K562 (cell line): ENCODE results near the gene UBN2. TPM values are rescaled to one million over a fixed set of nuclear protein-coding genes. Genes with fewer than 3 reads are reported as not detected.

ENCODE experiments used
- ATF1 ChIP-seq, 2 experiments: fragments of 450-650 bp in 1 of 2; IDR thresholded peaks; 2 replicates each; pipeline ENCODE4 v1.6.1; 2016; ENCODE audit warnings: missing compliant biosample characterization in 1 of 2, missing genetic modification characterization in 1 of 2
- BHLHE40 ChIP-seq: IDR thresholded peaks from 2 replicates; pipeline ENCODE4 v1.6.1; 2011; ENCODE audit warnings: low read length, improper control_type of control experiment
- COPS2 ChIP-seq: fragments of 450-650 bp; conservative IDR thresholded peaks from 2 replicates; pipeline ENCODE4 v1.6.1; 2016; ENCODE audit warnings: mild to moderate bottlenecking, moderate library complexity
- DIDO1 ChIP-seq: fragments of 450-650 bp; IDR thresholded peaks from 2 replicates; pipeline ENCODE4 v1.6.1; 2016; ENCODE audit warnings: low read depth, missing biosample characterization, missing genetic modification characterization
- NFATC3 ChIP-seq: fragments of 450-650 bp; IDR thresholded peaks from 2 replicates; pipeline ENCODE4 v1.6.1; 2017; ENCODE audit warnings: mild to moderate bottlenecking
- NONO ChIP-seq, 2 experiments: fragments of 200-400 bp in 1 of 2; fragments of 450-650 bp in 1 of 2; formaldehyde crosslinking in 1 of 2; IDR thresholded peaks; 2 replicates each; pipeline ENCODE4 v1.6.1; 2017; ENCODE audit warnings: low read depth in 2 of 2, mild to moderate bottlenecking in 2 of 2, moderate library complexity in 2 of 2, low read length in 1 of 2
- NR1H2 ChIP-seq: sonication (generic); formaldehyde crosslinking; IDR thresholded peaks from 2 replicates; pipeline ENCODE4 v1.4.0; 2020; ENCODE audit warnings: mild to moderate bottlenecking, missing genetic modification reagents
- POLR2G ChIP-seq: fragments of 200-400 bp; formaldehyde crosslinking; IDR thresholded peaks from 2 replicates; pipeline ENCODE4 v1.6.1; 2017; ENCODE audit warnings: low read depth, mild to moderate bottlenecking, antibody characterized with exemption, low read length, moderate library complexity
- SNIP1 ChIP-seq: fragments of 450-650 bp; IDR thresholded peaks from 2 replicates; pipeline ENCODE4 v1.7.1; 2017; ENCODE audit warnings: low read depth, mild to moderate bottlenecking
- ZBTB8A ChIP-seq: fragments of 450-650 bp; IDR thresholded peaks from 2 replicates; pipeline ENCODE4 v1.6.1; 2018; ENCODE audit warnings: mild to moderate bottlenecking, moderate library complexity; ENCODE audit not compliant: partially characterized antibody
- ZNF584 ChIP-seq: fragments of 200-800 bp; sonication (Bioruptor generic); IDR thresholded peaks from 2 replicates; pipeline ENCODE4 v1.6.1; 2016; ENCODE audit warnings: low read depth, mild to moderate bottlenecking, missing genetic modification characterization, missing compliant biosample characterization
- ZNF764 ChIP-seq: fragments of 250-450 bp; sonication (Bioruptor Pico); IDR thresholded peaks from 2 replicates; pipeline ENCODE4 v1.4.0; 2020; ENCODE audit warnings: low read depth, mild to moderate bottlenecking, moderate library complexity
- polyA plus RNA-seq, 8 experiments: library from polyadenylated mRNA; depleted of rRNA in 4 of 8; stranded (reverse) in 5 of 8; unstranded in 3 of 8; fragments of >200 nt; fragmentation: Nextera tagmentation in 2 of 8; fragmentation: Illumina TruSeq in 1 of 8; extraction: Ambion mirVana in 2 of 8; extraction: Trizol in 1 of 8; gene quantifications; 2 replicates each; pipeline versions ENCODE4 v1.2.1 to v1.2.3, GENCODE V29; 2011 to 2014; ENCODE audit warnings: inconsistent platforms in 1 of 8, missing spikeins in 1 of 8
- total RNA-seq, 7 experiments: library from RNA; depleted of rRNA in 6 of 7; stranded (reverse); fragments of >200 nt in 6 of 7; fragmentation: Illumina TruSeq in 2 of 7; extraction: Trizol in 2 of 7; gene quantifications; 2 replicates each; pipeline versions ENCODE4 v1.2.1 to v1.2.3, GENCODE V29; 2011 to 2021; ENCODE audit warnings: low replicate concordance in 1 of 7
- TF ChIP-seq, protein P1 (sequence below): fragments of 450-650 bp; IDR thresholded peaks from 2 replicates; pipeline ENCODE4 v1.6.1; 2018; ENCODE audit not compliant: partially characterized antibody
- TF ChIP-seq, protein P2 (sequence below): fragments of 250-450 bp; sonication (Bioruptor Pico); IDR thresholded peaks from 2 replicates; pipeline ENCODE4 v1.9.0; 2021; ENCODE audit warnings: mild to moderate bottlenecking
- TF ChIP-seq, protein P3 (sequence below): fragments of 450-650 bp; IDR thresholded peaks from 2 replicates; pipeline ENCODE4 v1.6.1; 2016; ENCODE audit warnings: low read depth, mild to moderate bottlenecking, moderate library complexity
- TF ChIP-seq, protein P4 (sequence below): fragments of 250-450 bp; sonication (Bioruptor Pico); IDR thresholded peaks from 2 replicates; pipeline ENCODE4 v1.4.0; 2020; ENCODE audit warnings: borderline replicate concordance
- TF ChIP-seq, protein P5 (sequence below), 2 experiments: fragments of 450-650 bp in 1 of 2; IDR thresholded peaks; 2 replicates each; pipeline ENCODE4 v1.6.1; 2011 to 2017; ENCODE audit warnings: low read depth in 2 of 2, antibody characterized with exemption in 1 of 2, borderline replicate concordance in 1 of 2, low read length in 1 of 2, mild to moderate bottlenecking in 1 of 2, mixed read lengths in 1 of 2; ENCODE audit not compliant: control insufficient read depth in 1 of 2

The UBN2 gene
- total and polyA plus RNA-seq, 9 of the 15 experiments (the other 6 are each of a cell fraction or from before 2014, with no cell fraction given), result 1.2 to 19.5 (median 9.9) TPM

DNA sequence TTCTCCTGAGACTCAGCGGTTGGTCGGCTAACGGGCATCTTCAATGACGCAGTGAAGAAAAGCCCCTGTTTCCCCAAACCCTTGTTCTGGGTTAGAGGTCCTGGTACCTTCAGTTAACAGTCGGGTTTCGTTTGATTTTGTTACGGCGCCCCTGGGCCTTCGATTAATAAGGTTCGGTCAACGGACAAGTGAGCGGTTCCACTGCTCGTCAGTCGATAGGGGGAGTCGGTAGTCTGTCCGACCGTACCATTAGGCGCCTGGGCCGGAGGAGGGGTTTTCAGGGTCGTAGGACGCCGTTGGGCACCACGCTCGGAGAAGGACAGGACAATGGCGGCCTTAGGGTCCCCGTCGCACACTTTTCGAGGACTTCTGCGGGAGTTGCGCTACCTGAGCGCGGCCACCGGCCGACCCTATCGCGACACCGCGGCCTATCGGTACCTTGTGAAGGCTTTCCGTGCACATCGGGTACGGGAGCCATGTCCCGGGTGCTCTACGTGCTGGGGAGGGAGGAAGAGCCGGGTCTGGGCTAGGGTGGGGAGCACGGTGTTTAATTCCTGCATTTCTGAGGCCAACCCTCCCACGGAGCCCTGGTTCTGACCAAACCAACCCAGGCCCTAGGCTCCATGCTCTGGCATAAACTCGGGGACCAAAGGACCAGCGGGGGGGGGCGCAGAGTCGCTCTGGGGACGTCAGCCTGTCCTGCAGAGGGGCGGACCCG lies 110.2 kb downstream of the UBN2 start, which contains the start of gene FMC1 (continued):
- TF ChIP-seq, protein P1, sequence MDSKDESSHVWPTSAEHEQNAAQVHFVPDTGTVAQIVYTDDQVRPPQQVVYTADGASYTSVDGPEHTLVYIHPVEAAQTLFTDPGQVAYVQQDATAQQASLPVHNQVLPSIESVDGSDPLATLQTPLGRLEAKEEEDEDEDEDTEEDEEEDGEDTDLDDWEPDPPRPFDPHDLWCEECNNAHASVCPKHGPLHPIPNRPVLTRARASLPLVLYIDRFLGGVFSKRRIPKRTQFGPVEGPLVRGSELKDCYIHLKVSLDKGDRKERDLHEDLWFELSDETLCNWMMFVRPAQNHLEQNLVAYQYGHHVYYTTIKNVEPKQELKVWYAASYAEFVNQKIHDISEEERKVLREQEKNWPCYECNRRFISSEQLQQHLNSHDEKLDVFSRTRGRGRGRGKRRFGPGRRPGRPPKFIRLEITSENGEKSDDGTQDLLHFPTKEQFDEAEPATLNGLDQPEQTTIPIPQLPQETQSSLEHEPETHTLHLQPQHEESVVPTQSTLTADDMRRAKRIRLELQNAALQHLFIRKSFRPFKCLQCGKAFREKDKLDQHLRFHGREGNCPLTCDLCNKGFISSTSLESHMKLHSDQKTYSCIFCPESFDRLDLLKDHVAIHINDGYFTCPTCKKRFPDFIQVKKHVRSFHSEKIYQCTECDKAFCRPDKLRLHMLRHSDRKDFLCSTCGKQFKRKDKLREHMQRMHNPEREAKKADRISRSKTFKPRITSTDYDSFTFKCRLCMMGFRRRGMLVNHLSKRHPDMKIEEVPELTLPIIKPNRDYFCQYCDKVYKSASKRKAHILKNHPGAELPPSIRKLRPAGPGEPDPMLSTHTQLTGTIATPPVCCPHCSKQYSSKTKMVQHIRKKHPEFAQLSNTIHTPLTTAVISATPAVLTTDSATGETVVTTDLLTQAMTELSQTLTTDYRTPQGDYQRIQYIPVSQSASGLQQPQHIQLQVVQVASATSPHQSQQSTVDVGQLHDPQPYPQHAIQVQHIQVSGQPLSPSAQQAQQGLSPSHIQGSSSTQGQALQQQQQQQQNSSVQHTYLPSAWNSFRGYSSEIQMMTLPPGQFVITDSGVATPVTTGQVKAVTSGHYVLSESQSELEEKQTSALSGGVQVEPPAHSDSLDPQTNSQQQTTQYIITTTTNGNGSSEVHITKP, result peak; percentile 99
- TF ChIP-seq ZBTB8A, result no peak
- peak in 1 of 2 experiments; percentile 98; a peak in 2 of 4 replicates for TF ChIP-seq NONO (IDR thresholded peaks at IDR 0.05; ENCODE audit: low read depth in 2 of 2, low read length in 1 of 2)
- TF ChIP-seq ATF1 (CRISPR knock-in tag; IDR thresholded peaks at IDR 0.05), result peak; percentile 89
- peak; percentile 96 for TF ChIP-seq ATF1 (tag; IDR thresholded peaks at IDR 0.05)
- TF ChIP-seq, protein P2, sequence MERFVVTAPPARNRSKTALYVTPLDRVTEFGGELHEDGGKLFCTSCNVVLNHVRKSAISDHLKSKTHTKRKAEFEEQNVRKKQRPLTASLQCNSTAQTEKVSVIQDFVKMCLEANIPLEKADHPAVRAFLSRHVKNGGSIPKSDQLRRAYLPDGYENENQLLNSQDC (CRISPR knock-in tag), result peak; percentile 69
- TF ChIP-seq SNIP1, result no peak
- TF ChIP-seq ZNF764 (CRISPR knock-in tag), result peak; percentile 8; the same call in 1 of the 2 replicates
- TF ChIP-seq COPS2, result no peak
- TF ChIP-seq DIDO1 (tag), result no peak
- TF ChIP-seq ZNF584 (CRISPR knock-in tag), result no peak; the same call in 1 of the 2 replicates
- TF ChIP-seq, protein P3, sequence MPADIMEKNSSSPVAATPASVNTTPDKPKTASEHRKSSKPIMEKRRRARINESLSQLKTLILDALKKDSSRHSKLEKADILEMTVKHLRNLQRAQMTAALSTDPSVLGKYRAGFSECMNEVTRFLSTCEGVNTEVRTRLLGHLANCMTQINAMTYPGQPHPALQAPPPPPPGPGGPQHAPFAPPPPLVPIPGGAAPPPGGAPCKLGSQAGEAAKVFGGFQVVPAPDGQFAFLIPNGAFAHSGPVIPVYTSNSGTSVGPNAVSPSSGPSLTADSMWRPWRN, result no peak; the same call in 1 of the 2 replicates
- peak; percentile 93 for TF ChIP-seq POLR2G
- TF ChIP-seq NFATC3, result 0 out of 2 replicates have a peak, but pooled peaks have one; percentile 7
- TF ChIP-seq, protein P4, sequence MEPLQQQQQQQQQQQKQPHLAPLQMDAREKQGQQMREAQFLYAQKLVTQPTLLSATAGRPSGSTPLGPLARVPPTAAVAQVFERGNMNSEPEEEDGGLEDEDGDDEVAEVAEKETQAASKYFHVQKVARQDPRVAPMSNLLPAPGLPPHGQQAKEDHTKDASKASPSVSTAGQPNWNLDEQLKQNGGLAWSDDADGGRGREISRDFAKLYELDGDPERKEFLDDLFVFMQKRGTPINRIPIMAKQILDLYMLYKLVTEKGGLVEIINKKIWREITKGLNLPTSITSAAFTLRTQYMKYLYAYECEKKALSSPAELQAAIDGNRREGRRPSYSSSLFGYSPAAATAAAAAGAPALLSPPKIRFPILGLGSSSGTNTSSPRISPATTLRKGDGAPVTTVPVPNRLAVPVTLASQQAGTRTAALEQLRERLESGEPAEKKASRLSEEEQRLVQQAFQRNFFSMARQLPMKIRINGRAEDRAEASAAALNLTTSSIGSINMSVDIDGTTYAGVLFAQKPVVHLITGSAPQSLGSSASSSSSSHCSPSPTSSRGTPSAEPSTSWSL (CRISPR knock-in tag), result peak; percentile 81; the same call in 1 of the 2 replicates
- peak; percentile 94 for TF ChIP-seq BHLHE40
- TF ChIP-seq NR1H2 (CRISPR knock-in tag), result peak; percentile 91; the same call in 1 of the 2 replicates
- TF ChIP-seq, protein P5, sequence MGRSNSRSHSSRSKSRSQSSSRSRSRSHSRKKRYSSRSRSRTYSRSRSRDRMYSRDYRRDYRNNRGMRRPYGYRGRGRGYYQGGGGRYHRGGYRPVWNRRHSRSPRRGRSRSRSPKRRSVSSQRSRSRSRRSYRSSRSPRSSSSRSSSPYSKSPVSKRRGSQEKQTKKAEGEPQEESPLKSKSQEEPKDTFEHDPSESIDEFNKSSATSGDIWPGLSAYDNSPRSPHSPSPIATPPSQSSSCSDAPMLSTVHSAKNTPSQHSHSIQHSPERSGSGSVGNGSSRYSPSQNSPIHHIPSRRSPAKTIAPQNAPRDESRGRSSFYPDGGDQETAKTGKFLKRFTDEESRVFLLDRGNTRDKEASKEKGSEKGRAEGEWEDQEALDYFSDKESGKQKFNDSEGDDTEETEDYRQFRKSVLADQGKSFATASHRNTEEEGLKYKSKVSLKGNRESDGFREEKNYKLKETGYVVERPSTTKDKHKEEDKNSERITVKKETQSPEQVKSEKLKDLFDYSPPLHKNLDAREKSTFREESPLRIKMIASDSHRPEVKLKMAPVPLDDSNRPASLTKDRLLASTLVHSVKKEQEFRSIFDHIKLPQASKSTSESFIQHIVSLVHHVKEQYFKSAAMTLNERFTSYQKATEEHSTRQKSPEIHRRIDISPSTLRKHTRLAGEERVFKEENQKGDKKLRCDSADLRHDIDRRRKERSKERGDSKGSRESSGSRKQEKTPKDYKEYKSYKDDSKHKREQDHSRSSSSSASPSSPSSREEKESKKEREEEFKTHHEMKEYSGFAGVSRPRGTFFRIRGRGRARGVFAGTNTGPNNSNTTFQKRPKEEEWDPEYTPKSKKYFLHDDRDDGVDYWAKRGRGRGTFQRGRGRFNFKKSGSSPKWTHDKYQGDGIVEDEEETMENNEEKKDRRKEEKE (IDR thresholded peaks at IDR 0.05; ENCODE audit: borderline replicate concordance in 1 of 2, control insufficient read depth in 1 of 2, low read depth in 2 of 2, low read length in 1 of 2), result peak in 1 of 2 experiments; percentile 90; a peak in 2 of 4 replicates
